Natural killer cell treated with Interleukin-12 subunit alpha and Interleukin-12 subunit beta and Interleukin-15 and Interleukin-18, amount 100 ng/mL, for 72 hours (primary cell): Measurements from ENCODE around the gene LRMDA. TPM values are rescaled to one million over a fixed set of nuclear protein-coding genes. Genes with fewer than 3 reads are reported as not detected.
"Not testable (repeated sequence)": the region's sequence is repeated elsewhere in the genome, so short reads cannot be mapped to it uniquely, and the experiment has no call there.

ENCODE experiments used
- ATAC-seq, 2 donors: fragments of 150-1000 bp; cut with Tn5 transposase in 1 of 2; sonication (Bioruptor Pico), chemical (Tn5 transposase) in 1 of 2; 2 replicates each; pipeline ENCODE4 v1.10.0; 2021
- DNase-seq: peaks from one replicate; pipeline ENCODE4 v3.0.0; 2022; ENCODE audit warnings: low spot score
- H3K27ac Mint-ChIP-seq, 2 donors: 1 replicate in 1 of 2; 2 replicates in 1 of 2; pipeline ENCODE4 v1.8.0; 2022; ENCODE audit warnings: mixed read lengths in 2 of 2, mild to moderate bottlenecking in 1 of 2, moderate library complexity in 1 of 2
- H3K27me3 Mint-ChIP-seq, 2 donors: 1 replicate in 1 of 2; 2 replicates in 1 of 2; pipeline ENCODE4 v1.8.0; 2022; ENCODE audit warnings: mixed read lengths in 2 of 2
- H3K36me3 Mint-ChIP-seq: one replicate; pipeline ENCODE4 v1.8.0; 2022; ENCODE audit warnings: mixed read lengths
- H3K4me1 Mint-ChIP-seq, 2 donors: 1 replicate in 1 of 2; 2 replicates in 1 of 2; pipeline ENCODE4 v1.8.0; 2022; ENCODE audit warnings: low read depth in 2 of 2, mixed read lengths in 2 of 2, mild to moderate bottlenecking in 1 of 2
- H3K4me3 Mint-ChIP-seq: one replicate; pipeline ENCODE4 v1.8.0; 2022; ENCODE audit warnings: mixed read lengths
- H3K9me3 Mint-ChIP-seq: 2 replicates; pipeline ENCODE4 v1.8.0; 2022; ENCODE audit warnings: mixed read lengths
- total RNA-seq, 2 donors: library from RNA; stranded (reverse); gene quantifications; one replicate each; pipeline ENCODE4 v1.2.3, GENCODE V29; 2022

The LRMDA gene
- total RNA-seq, 2 donors from 2014 or later = 0.92 to 1.8 TPM

DNA sequence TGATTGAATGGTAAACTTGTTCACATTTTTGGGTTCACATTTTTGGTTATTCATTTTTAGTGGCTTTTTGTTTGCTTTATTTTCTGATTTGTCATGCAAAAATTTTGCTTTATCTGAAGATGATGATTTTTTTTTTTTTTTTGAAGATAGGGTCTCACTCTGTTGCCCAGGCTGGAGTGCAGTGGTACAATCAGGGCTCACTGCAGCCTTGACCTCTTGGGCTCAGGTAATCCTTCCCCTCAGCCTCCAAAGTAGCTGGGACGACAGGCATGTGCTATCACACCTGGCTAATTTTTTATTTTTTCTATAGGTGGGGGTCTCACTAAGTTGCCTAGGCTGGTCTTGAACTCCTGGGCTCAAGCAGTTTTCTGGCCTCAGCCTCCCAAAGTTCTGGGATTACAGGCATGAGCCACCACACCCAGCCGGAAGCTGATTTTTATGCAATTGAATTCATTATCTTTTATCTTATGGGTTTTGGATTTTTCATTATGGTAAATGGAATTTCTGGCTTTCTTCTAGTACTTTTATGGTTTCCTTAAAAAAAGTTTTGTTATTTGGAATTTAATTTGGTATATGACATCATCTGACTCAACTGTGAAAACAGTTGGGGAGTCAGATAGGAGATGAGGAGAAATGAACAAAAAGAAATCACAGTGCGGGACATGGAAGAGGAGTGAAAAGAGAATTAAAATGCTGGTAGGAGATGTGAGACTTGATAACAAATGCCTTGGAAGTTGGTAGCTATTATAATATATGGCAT, 158.7 kb downstream of the LRMDA start:
- H3K27me3 Mint-ChIP-seq = peaks cover 0 to 9% of the 10 kb centered on the region in 2 donors
- H3K4me1 Mint-ChIP-seq = no peaks in the 10 kb centered on the region
- H3K4me3 Mint-ChIP-seq = no peak overlapping the region
- H3K27ac Mint-ChIP-seq = no peak overlapping the region
- H3K9me3 Mint-ChIP-seq = no peaks in the 10 kb centered on the region
- no peak for DNase-seq
- H3K36me3 Mint-ChIP-seq = no peaks in the 10 kb centered on the region
- no peak for ATAC-seq

DNA sequence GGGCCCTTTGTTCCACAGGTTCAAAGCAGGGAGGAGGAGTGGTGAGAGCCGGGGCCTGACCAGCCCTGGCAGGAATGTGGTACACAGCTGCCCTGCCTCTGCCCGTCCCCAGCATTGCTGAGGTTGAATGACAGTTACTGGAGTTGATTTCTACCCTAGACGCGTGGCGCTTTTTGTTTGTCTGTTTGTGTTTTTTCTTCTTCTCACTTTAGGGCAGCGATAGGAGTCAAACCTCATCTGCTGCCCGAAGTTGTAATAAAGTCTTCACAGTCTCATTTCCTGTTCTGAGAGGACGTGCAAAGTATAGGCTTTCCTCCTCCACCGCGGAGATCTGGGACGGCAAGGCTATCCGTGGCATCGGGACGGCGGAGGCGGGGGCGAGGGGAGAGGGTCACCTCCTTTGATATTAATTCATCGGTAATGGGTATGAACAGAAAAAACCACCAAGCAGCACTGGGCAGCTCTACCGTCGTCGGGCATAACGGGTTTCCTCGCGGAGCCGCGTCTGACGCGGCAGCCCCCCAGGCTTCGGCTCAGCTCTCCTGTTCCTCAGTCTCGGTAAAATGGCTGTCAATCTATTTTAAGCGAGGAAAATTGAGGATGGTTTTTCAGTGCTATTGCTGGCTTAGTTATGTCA, 160.8 kb downstream of the LRMDA start:
- H3K4me3 Mint-ChIP-seq = no peak overlapping the region
- H3K4me1 Mint-ChIP-seq = no peaks in the 10 kb centered on the region
- no peaks in the 10 kb centered on the region for H3K36me3 Mint-ChIP-seq
- DNase-seq (no peak), ATAC-seq (peak in 1 of 2 donors; percentile 24)
- peaks cover 0 to 13% of the 10 kb centered on the region in 2 donors for H3K27me3 Mint-ChIP-seq
- no peak overlapping the region for H3K27ac Mint-ChIP-seq
- no peaks in the 10 kb centered on the region for H3K9me3 Mint-ChIP-seq

DNA sequence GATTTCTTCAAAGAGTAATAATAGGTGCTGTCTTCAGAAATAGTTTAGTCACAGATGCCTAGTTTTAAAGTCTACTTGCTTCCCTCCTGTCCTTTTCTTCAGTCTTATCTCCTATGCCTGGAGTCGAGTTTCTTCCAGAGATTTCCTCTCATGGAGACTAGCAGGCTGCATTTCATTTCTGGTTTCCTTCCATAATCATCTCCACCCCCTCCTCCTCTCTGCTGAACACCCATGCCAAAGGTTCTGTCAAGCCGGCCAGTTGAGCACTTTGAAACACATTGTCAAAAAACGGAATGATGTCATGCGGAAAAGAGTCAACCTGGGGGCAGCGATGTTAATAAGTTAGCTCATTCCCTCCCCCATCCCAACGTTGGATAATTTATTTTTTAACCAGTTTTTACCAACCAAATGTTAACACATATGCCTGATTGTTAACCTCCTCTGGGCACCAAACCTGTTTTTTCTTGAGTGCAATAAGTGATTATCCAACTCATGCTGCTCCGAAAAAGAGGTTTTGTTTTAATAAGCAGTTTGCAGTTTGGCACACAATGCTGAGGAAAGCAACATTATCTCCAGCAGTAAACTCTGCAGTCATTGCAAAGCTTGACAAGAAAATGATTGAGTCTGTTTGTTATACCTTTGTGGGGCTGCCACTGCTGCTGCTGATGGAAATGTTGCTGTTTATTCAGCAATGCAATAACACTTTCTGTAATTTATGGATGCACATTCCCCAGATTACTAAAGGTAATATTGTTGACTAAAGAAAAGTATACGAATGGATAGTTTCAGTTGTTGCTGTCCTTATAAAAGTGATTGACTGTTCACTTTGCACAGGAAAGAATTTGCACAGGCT, 161.6 kb downstream of the LRMDA start:
- H3K27me3 Mint-ChIP-seq = peaks cover 0 to 11% of the 10 kb centered on the region in 2 donors
- H3K4me1 Mint-ChIP-seq = no peaks in the 10 kb centered on the region
- H3K27ac Mint-ChIP-seq = no peak overlapping the region
- no peaks in the 10 kb centered on the region for H3K36me3 Mint-ChIP-seq
- ATAC-seq (no peak), DNase-seq (no peak)
- H3K9me3 Mint-ChIP-seq = no peaks in the 10 kb centered on the region
- H3K4me3 Mint-ChIP-seq = no peak overlapping the region

DNA sequence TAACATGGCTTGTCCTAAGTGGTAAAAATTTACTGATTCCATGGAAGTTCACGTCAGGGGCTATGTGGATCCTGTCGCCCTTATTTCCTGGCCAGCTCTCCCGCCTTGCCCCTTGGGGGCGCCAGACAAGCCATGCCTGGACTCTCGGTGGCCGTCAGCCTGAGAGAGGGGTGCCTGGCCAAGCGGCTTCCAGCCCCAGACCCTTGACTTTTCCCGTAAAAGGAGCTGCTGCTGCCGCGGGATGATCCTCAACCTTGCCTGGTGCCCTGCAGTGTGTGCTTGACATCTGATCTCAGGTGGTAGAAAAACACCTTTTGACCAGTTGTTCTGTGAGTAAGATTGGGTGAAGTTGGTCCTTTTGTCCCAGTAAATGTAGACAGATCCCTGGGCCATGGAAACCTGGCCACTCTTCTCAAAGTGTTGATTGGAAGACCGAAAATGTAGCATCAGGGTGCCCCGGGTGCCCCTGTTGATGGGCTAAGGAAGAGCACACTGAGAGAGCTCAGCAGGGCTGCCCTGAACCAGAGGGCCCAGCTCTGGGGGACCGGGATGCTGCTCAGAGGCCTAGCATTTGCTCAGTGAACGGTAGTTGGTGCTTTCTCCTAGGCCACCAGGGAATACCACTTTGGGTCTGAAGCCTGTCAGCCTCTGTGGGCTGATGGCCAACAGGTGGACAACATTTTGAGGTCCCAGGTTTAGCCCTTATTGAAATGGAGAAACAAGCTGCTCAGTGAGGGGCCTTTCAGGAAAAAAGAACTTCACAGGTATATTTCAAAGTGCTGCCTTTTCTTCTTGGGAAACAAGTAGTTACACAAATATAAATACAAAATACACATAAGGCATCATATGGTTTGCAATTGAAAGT, 162.5 kb downstream of the LRMDA start:
- H3K4me1 Mint-ChIP-seq = no peaks in the 10 kb centered on the region
- H3K36me3 Mint-ChIP-seq = no peaks in the 10 kb centered on the region
- no peak overlapping the region for H3K4me3 Mint-ChIP-seq
- H3K27ac Mint-ChIP-seq = no peak overlapping the region
- no peaks in the 10 kb centered on the region for H3K9me3 Mint-ChIP-seq
- ATAC-seq = no peak
- no peak for DNase-seq
- peaks cover 0 to 11% of the 10 kb centered on the region in 2 donors for H3K27me3 Mint-ChIP-seq

DNA sequence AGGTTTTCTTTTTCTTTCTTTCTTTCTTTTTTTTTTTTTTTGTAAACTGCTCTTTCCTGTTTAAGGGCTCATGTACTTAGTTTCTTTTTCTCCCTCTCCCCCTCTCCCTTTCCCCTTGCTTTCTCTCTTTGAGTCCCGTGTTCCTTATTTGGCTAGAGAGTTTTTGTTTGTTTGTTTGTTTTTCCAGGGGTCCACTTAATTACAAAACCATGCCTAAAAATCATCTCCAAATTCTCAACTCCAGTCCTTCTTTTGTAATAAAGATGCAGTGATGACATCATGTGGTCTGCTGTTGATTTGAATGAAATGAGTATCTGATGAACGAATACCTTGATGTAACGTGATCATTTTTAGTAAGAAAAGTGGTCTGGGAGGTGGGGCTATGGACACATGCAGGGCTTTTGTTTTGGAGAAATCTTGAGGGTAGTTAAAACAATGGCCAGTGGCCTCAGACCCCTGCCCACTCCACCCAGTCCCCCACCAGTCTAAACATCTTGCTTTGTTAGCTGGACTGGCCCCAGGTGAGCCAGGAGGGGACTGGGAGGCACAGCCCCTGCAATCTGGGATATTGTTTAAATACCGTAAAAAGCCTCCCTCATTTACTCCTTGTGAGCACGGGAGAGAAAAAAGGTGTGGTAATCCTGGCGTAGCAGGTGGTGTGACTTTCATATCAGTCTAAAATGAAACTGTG, 165.7 kb downstream of the LRMDA start:
- no peaks in the 10 kb centered on the region for H3K4me1 Mint-ChIP-seq
- DNase-seq (no peak), ATAC-seq (no peak)
- no peaks in the 10 kb centered on the region for H3K9me3 Mint-ChIP-seq
- H3K27ac Mint-ChIP-seq = no peak overlapping the region
- H3K36me3 Mint-ChIP-seq = no peaks in the 10 kb centered on the region
- peaks cover 12 to 17% of the 10 kb centered on the region in 2 donors for H3K27me3 Mint-ChIP-seq
- H3K4me3 Mint-ChIP-seq = no peak overlapping the region

DNA sequence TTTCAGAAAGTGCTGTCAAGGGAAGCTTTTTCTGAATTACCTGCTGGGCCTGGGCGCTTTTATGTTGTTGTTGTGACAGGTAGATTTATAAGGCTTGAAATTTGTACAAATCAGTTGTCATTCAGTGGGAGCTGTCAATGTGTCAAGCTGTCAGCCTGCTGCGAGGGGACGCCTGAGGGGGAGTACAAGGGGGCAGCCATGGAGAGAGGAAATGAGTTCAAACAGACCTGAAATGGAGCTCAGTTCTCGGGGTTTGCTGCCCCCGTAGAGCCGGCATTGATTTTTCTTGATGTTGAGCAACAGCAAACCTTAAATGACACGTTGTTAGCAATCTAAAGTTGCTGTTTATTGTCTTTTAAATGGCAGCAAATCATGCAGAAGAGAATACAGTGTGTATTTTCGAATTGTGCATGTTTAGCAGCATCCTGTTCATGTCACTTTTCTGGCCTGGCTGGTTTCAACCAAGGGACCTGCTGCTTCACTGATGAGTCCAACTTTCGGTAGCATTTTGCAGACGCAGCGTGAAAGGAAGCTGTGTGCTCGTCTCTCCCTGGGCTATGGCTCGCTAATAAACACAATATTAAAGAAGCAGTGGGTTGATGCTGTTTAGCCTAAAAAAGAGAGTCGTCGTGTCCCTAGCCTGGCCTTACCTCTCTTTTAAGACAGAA, 166.5 kb downstream of the LRMDA start:
- no peaks in the 10 kb centered on the region for H3K9me3 Mint-ChIP-seq
- ATAC-seq (no peak), DNase-seq (no peak)
- H3K4me1 Mint-ChIP-seq = no peaks in the 10 kb centered on the region
- no peak overlapping the region for H3K4me3 Mint-ChIP-seq
- H3K27me3 Mint-ChIP-seq = peaks cover 9 to 23% of the 10 kb centered on the region in 2 donors
- H3K36me3 Mint-ChIP-seq = no peaks in the 10 kb centered on the region
- H3K27ac Mint-ChIP-seq = no peak overlapping the region

DNA sequence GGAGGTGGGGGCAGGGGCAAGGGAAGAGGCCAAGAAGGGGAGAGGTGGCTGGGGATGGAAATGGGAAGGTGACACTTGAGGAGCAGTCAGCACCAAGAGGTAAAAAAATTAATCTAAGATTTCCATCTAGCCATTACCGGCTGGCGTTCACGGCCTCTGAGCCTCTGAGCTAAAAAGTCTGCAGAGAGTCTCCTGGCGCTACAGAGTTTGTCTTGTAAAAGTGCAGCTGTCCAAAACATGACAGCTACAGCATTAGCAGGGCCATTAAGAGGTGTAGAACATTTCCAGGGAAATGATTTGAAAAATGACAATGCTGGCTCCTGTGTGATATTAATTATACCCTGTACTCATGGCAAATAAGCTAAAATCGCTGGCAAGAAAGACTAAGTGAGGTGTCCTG, 167.6 kb downstream of the LRMDA start:
- H3K27me3 Mint-ChIP-seq = peaks cover 9 to 23% of the 10 kb centered on the region in 2 donors
- ATAC-seq (no peak), DNase-seq (no peak)
- H3K36me3 Mint-ChIP-seq = no peaks in the 10 kb centered on the region
- no peaks in the 10 kb centered on the region for H3K4me1 Mint-ChIP-seq
- H3K27ac Mint-ChIP-seq = no peak overlapping the region
- H3K9me3 Mint-ChIP-seq = no peaks in the 10 kb centered on the region
- H3K4me3 Mint-ChIP-seq = no peak overlapping the region

DNA sequence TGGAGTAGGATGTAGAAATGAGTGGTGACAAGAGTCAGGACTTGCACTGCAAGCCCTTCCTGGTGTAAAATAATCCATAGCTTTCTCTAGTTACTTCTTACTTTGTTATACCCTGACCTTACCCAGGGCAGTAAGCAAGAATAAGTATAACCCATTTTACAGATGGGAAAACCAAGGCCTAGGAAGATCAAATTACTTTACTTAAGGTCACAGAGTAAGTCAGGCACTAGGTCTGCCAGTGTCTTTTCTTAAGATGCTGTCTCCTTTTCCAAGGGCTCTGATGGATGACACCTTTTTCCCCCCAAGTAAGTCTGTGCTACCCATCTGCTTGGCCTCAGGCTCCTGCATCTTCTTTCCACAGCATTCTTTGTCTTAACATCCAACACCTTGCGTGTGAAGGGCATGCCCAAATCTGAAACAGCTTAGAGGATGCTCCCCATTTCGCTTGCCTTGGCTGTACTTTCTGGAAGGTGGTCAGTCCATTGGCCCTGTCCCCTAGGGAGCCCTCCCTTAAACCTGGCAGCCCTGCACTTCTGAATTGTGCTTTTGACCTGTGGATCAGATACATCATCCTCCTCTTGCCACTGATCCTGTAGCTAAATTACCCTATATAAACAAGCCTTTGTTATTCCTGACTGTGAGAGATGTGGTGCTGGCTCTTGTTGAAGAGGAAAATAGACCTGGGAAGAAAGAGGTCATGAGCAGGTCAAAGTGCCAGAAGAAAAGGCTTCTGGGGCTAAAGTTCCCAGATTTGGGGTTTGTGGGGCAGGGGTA, 168.6 kb downstream of the LRMDA start:
- H3K27ac Mint-ChIP-seq = no peak overlapping the region
- no peaks in the 10 kb centered on the region for H3K4me1 Mint-ChIP-seq
- ATAC-seq (no peak), DNase-seq (no peak)
- H3K27me3 Mint-ChIP-seq = peaks cover 11 to 23% of the 10 kb centered on the region in 2 donors
- H3K36me3 Mint-ChIP-seq = no peaks in the 10 kb centered on the region
- H3K4me3 Mint-ChIP-seq = no peak overlapping the region
- H3K9me3 Mint-ChIP-seq = no peaks in the 10 kb centered on the region

DNA sequence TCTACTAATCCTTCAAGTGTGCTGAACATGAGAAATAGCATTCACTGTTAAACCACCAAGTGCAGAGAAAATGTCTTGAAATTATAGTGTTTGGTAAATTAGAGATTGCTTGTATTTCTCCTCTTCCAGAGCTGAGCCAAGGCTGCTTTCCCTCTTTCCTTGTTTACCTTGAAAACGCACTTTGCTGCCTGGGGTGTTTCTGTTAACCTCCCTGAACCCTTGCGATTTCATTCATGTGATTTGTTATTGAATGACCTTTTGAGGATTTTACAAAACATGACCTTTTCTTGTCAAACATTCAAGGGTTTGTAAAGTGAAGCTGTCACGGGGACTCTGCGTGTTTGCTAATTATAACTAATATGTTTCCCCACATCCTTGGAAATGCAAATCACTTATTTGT, 169.4 kb downstream of the LRMDA start:
- H3K4me3 Mint-ChIP-seq = no peak overlapping the region
- ATAC-seq (no peak), DNase-seq (no peak)
- H3K27me3 Mint-ChIP-seq = peaks cover 11 to 23% of the 10 kb centered on the region in 2 donors
- no peak overlapping the region for H3K27ac Mint-ChIP-seq
- H3K4me1 Mint-ChIP-seq = no peaks in the 10 kb centered on the region
- no peaks in the 10 kb centered on the region for H3K36me3 Mint-ChIP-seq
- no peaks in the 10 kb centered on the region for H3K9me3 Mint-ChIP-seq

DNA sequence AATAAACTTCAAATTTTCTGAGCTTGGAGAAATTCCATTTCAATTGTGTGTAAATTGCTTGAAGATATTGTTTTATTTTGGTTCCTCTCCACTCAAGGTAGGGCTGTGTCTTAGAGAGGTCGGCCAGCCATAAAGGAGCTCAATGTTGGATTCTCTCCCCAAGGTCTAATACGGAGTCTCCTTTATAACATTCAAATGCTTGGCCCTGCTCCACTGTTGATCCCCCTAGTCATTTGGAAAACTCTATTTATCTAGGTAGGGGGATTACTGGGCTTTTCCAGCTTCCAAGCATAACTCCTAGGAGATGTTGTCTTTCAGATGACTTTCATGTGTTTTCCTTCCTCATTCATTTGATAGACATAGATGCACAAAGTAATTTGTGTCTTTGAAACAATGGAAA, 170.9 kb downstream of the LRMDA start:
- Mint-ChIP-seq H3K27ac (no peak overlapping the region), H3K27me3 (peaks cover 7 to 23% of the 10 kb centered on the region in 2 donors), H3K4me3 (no peak overlapping the region), H3K36me3 (no peaks in the 10 kb centered on the region), H3K9me3 (no peaks in the 10 kb centered on the region), H3K4me1 (no peaks in the 10 kb centered on the region)
- ATAC-seq (no peak), DNase-seq (no peak)

DNA sequence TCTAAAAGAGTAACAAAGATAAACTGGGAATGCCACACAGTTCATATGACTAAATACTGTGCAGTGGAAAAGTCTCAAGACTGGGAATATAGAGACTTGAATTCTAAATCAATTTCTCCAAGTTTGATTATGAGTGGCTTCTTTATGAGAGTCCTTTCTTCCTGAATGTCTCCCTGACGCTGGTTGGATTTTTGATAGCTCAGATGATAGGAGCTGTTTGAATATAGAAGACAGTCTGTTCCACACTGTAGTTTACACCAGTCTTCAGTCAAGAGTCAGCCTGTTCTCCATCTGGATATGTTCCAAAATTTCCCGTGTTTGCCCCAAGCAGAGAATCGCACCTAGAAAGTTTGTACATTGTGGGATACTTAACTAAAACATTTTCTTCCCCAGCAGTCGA, 173.7 kb downstream of the LRMDA start:
- no peaks in the 10 kb centered on the region for H3K9me3 Mint-ChIP-seq
- H3K36me3 Mint-ChIP-seq = no peaks in the 10 kb centered on the region
- H3K27ac Mint-ChIP-seq = no peak overlapping the region
- H3K4me1 Mint-ChIP-seq = no peaks in the 10 kb centered on the region
- ATAC-seq = no peak
- no peak for DNase-seq
- peaks cover 6 to 24% of the 10 kb centered on the region in 2 donors for H3K27me3 Mint-ChIP-seq
- no peak overlapping the region for H3K4me3 Mint-ChIP-seq

DNA sequence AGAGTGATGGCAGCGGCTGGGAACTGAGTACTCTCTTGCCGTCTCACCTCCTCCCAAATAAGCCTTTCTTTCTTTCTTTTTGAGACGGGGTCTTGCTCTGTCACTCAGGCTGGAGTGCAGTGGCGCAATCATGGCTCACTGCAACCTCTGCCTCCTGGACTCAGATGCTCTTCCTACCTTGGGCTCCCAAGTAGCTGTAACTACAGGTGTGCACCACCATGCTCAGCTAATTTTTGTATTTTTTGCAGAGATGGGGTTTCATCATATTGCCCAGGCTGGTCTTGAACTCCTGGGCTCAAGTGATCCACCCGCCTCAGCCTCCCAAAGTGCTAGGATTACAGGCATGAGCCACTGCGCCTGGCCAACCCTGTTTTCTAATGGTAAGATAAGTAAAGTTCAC, 174.4 kb downstream of the LRMDA start:
- not testable (repeated sequence) for H3K4me3 Mint-ChIP-seq, H3K4me1 Mint-ChIP-seq, ATAC-seq, H3K27ac Mint-ChIP-seq, H3K9me3 Mint-ChIP-seq, DNase-seq, H3K36me3 Mint-ChIP-seq
- peaks cover 8 to 26% of the 10 kb centered on the region in 2 donors for H3K27me3 Mint-ChIP-seq
